Ovary (tissue), 9 donors: Measurements from ENCODE around the gene ASPHD2. TPM values are rescaled to one million over a fixed set of nuclear protein-coding genes. Genes with fewer than 3 reads are reported as not detected.

Experiments
- DNase-seq, 5 donors: peaks; one replicate each; pipeline ENCODE4 v3.0.0-alpha.2; 2019 to 2020
- H3K27ac ChIP-seq, 2 donors: fragments of 200-600 bp; one replicate each; pipeline versions ENCODE4 v1.5.1 to v1.8.0; 2019 to 2022
- H3K27me3 ChIP-seq: fragments of 200-600 bp; one replicate; pipeline ENCODE4 v1.8.0; 2022
- H3K36me3 ChIP-seq: fragments of 200-600 bp; sonication (generic); one replicate; pipeline ENCODE4 v1.5.1; 2019
- H3K4me1 ChIP-seq: one replicate; pipeline ENCODE4 v1.8.1; 2013; ENCODE audit warnings: mild to moderate bottlenecking, moderate library complexity; ENCODE audit not compliant: insufficient read depth
- H3K4me3 ChIP-seq: fragments of 200-600 bp; sonication (generic); one replicate; pipeline ENCODE4 v1.5.1; 2017
- H3K9me3 ChIP-seq, 2 donors: fragments of 200-600 bp in 1 of 2; sonication (generic) in 1 of 2; one replicate each; pipeline versions ENCODE4 v1.5.1 to v1.8.1; 2013 to 2019; ENCODE audit warnings: mild to moderate bottlenecking in 1 of 2, moderate library complexity in 1 of 2
- CTCF ChIP-seq, 3 donors: fragments of 450-650 bp in 2 of 3; fragments of 200-600 bp in 1 of 3; IDR thresholded peaks; one replicate each; pipeline versions ENCODE4 v1.5.1 to v1.8.0; 2016 to 2022; ENCODE audit warnings: antibody characterized with exemption in 3 of 3, mild to moderate bottlenecking in 1 of 3
- EP300 ChIP-seq: sonication (generic); formaldehyde crosslinking; IDR thresholded peaks from one replicate; pipeline ENCODE4 v1.6.1; 2017; ENCODE audit warnings: antibody characterized with exemption
- POLR2A ChIP-seq: fragments of 450-650 bp; IDR thresholded peaks from one replicate; pipeline ENCODE4 v1.6.1; 2017; ENCODE audit warnings: antibody characterized with exemption, mild to moderate bottlenecking, moderate library complexity
- WGBS, 3 donors: extraction: QIAGEN DNeasy Blood & Tissue Kit in 1 of 3; methylation state at CpG; one replicate each; pipeline versions ENCODE4 v1.1.5 to v1.1.7; 2013 to 2017; 5-methylcytosine and 5-hydroxymethylcytosine counted together
- intact Hi-C, 4 donors: fragments of 100-400 bp; cut with DNase I; formaldehyde crosslinking; loops; one replicate each; pipeline versions ENCODE4 v1.11.0 to v1.15.1; 2022 to 2023
- polyA plus RNA-seq, 2 donors: library from polyadenylated mRNA; stranded (reverse); fragments of 200-250 nt in 1 of 2; fragments of 350-450 nt in 1 of 2; fragmentation: Illumina TruSeq in 1 of 2; extraction: RNeasy Lipid Tissue Mini Kit (QIAGEN cat#74804) in 1 of 2; gene quantifications; one replicate each; pipeline ENCODE4 v1.2.3, GENCODE V29; 2013 to 2014
- total RNA-seq, 7 donors: library from RNA; depleted of rRNA in 2 of 7; stranded (reverse); fragments of >200 nt in 2 of 7; fragmentation: NEBNext Ultra II Directional in 3 of 7; extraction: Animal tissue kit (Norgen Biotek cat#: 25700) in 3 of 7; gene quantifications; one replicate each; pipeline versions ENCODE4 v1.1.0 to v1.2.4, GENCODE V29; 2016 to 2023
- donor health status: DM: no; HTN: no; CAD: no; lungs with moderate emphysema.
- donor health status: DM: no; HTN: no; CAD: no.
- donor health status: Bipolar disorder and iron deficiency.
- donor health status: DM: yes; HTN: yes; CAD: no.
- donor health status: DM: no; HTN: no; CAD: no.
- donor health status: DM: yes; HTN: yes; CAD: no.

Gene ASPHD2
- total and polyA plus RNA-seq, 9 donors: 0.28 to 1.4 (median 0.52) TPM

GRCh38 chr22:26483439-26484359, 54.6 kb downstream of the ASPHD2 start, which contains the start of the genes HPS4 and SRRD:
TSS of gene HPS4 (minus strand) at chr22:26483783. CDS start at chr22:26481762, 2,021 bp downstream.
TSS of gene SRRD (plus strand) at chr22:26483877. CDS start at chr22:26483891, 14 bp downstream.
- Histone ChIP-seq H3K9me3 (no peaks in the 10 kb centered on the region), H3K36me3 (no peaks in the 10 kb centered on the region), H3K27me3 (no peaks in the 10 kb centered on the region), H3K27ac (peak within 1 kb of the TSS; percentile 84 to 92), H3K4me3 (peak within 1 kb of the TSS; percentile 81), H3K4me1 (peaks cover 14% of the 10 kb centered on the region)
- intact Hi-C loops: loop anchor here in 1 of 4 donors (10.0 kb wide), 1 partner anchor 101 kb away; no protein-coding TSS in a partner anchor
- DNase-seq: peak; percentile 82 to 93 (median 89)
- 0 to 1% (median 1%) methylated on average over 26 to 84 of the region's 85 CpGs for WGBS, 3 donors
- TF ChIP-seq EP300: peak; percentile 11
- no peak for TF ChIP-seq CTCF (IDR thresholded peaks at IDR 0.05)
- peak; percentile 85 for TF ChIP-seq POLR2A

- Histone ChIP-seq H3K9me3 (no peaks in the 10 kb centered on the region), H3K36me3 (no peaks in the 10 kb centered on the region), H3K27ac (peak overlapping the region; percentile 15 to 92), H3K4me1 (peaks cover 14% of the 10 kb centered on the region), H3K27me3 (no peaks in the 10 kb centered on the region), H3K4me3 (peak overlapping the region; percentile 81)
- 1 to 7% (median 3%) methylated on average over 6 of the region's 6 CpGs for WGBS, 3 donors
- intact Hi-C loops: loop anchor here in 1 of 4 donors (10.0 kb wide), 1 partner anchor 100 kb away; no protein-coding TSS in a partner anchor
- no peak for TF ChIP-seq CTCF (IDR thresholded peaks at IDR 0.05)
- TF ChIP-seq POLR2A: no peak
- no peak for TF ChIP-seq EP300
- no peak for DNase-seq
Observed at GRCh38 chr22:26484360-26484706, 55.3 kb downstream of the ASPHD2 start.

- no peak for TF ChIP-seq CTCF (IDR thresholded peaks at IDR 0.05)
- TF ChIP-seq EP300: no peak
- TF ChIP-seq POLR2A: no peak
- H3K9me3 ChIP-seq: no peaks in the 10 kb centered on the region
- DNase-seq: no peak
- H3K27ac ChIP-seq: no peak overlapping the region
- no peaks in the 10 kb centered on the region for H3K27me3 ChIP-seq
- peaks cover 14% of the 10 kb centered on the region for H3K4me1 ChIP-seq
- no peaks in the 10 kb centered on the region for H3K36me3 ChIP-seq
- WGBS, 3 donors: 57 to 60% (median 58%) methylated on average over 7 of the region's 7 CpGs
- intact Hi-C loops: loop anchor here in 1 of 4 donors (10.0 kb wide), 1 partner anchor 100 kb away; no protein-coding TSS in a partner anchor
- no peak overlapping the region for H3K4me3 ChIP-seq
Observed at GRCh38 chr22:26485013-26485412, 56.0 kb downstream of the ASPHD2 start.

GRCh38 chr22:26485806-26486390, 56.8 kb downstream of the ASPHD2 start:
- H3K27ac ChIP-seq: no peak overlapping the region
- no peak for TF ChIP-seq CTCF (IDR thresholded peaks at IDR 0.05)
- TF ChIP-seq POLR2A: no peak
- TF ChIP-seq EP300: no peak
- H3K36me3 ChIP-seq: no peaks in the 10 kb centered on the region
- DNase-seq: no peak
- H3K9me3 ChIP-seq: no peaks in the 10 kb centered on the region
- H3K27me3 ChIP-seq: no peaks in the 10 kb centered on the region
- no peak overlapping the region for H3K4me3 ChIP-seq
- 53 to 59% (median 57%) methylated on average over 3 of the region's 3 CpGs for WGBS, 3 donors
- intact Hi-C loops: loop anchor here in 1 of 4 donors (10.0 kb wide), 1 partner anchor 99 kb away; no protein-coding TSS in a partner anchor
- H3K4me1 ChIP-seq: peaks cover 5% of the 10 kb centered on the region
